Prostate gland (tissue), 2 donors: ENCODE results near the gene WASHC2C. TPM values are rescaled to one million over a fixed set of nuclear protein-coding genes. Genes with fewer than 3 reads are reported as not detected.
"Not testable (repeated sequence)": the region's sequence is repeated elsewhere in the genome, so short reads cannot be mapped to it uniquely, and the experiment has no call there.

ENCODE experiments used
- DNase-seq: peaks from one replicate; pipeline ENCODE4 v3.0.0-alpha.2; 2019; ENCODE audit warnings: low spot score
- H3K27ac ChIP-seq, 2 donors: fragments of 200-600 bp; sonication (generic); 2 replicates each; pipeline ENCODE4 v1.5.1; 2017 to 2019
- H3K27me3 ChIP-seq: fragments of 200-600 bp; sonication (generic); replicated peaks from 2 replicates; pipeline ENCODE4 v1.5.1; 2019; ENCODE audit not compliant: insufficient read depth
- H3K36me3 ChIP-seq, 2 donors: fragments of 200-600 bp; sonication (generic); 1 replicate in 1 of 2; 2 replicates in 1 of 2; pipeline versions ENCODE4 v1.5.1 to v1.8.1; 2017 to 2019
- H3K4me1 ChIP-seq: fragments of 200-600 bp; sonication (generic); replicated peaks from 2 replicates; pipeline ENCODE4 v1.5.1; 2019
- H3K4me3 ChIP-seq, 2 donors: fragments of 200-600 bp; sonication (generic); 2 replicates each; pipeline ENCODE4 v1.5.1; 2017 to 2019
- H3K9me3 ChIP-seq: fragments of 200-600 bp; sonication (generic); 2 replicates; pipeline ENCODE4 v1.5.1; 2017
- CTCF ChIP-seq, 4 experiments: fragments of 200-600 bp in 2 of 4; fragments of 450-650 bp in 2 of 4; sonication (generic) in 2 of 4; IDR thresholded peaks; 1 replicate in 3 of 4; 2 replicates in 1 of 4; pipeline ENCODE4 v1.5.1; 2016 to 2019; ENCODE audit warnings: antibody characterized with exemption in 4 of 4, mild to moderate bottlenecking in 2 of 4, moderate library complexity in 2 of 4
- POLR2A ChIP-seq: fragments of 450-650 bp; IDR thresholded peaks from one replicate; pipeline ENCODE4 v1.6.1; 2016; ENCODE audit warnings: antibody characterized with exemption, mild to moderate bottlenecking
- POLR2AphosphoS5 ChIP-seq: sonication (generic); formaldehyde crosslinking; IDR thresholded peaks from one replicate; pipeline ENCODE4 v1.6.1; 2017; ENCODE audit warnings: antibody characterized with exemption
- WGBS: methylation state at CpG from one replicate; pipeline ENCODE4 v1.1.5; 2018; 5-methylcytosine and 5-hydroxymethylcytosine counted together
- intact Hi-C: fragments of 100-400 bp; cut with DNase I; formaldehyde crosslinking; loops from one replicate; pipeline ENCODE4 v1.14.2; 2022
- total RNA-seq, 2 donors: library from RNA; depleted of rRNA; stranded (reverse); fragments of >200 nt; gene quantifications; one replicate each; pipeline ENCODE4 v1.1.0, GENCODE V29; 2016

WASHC2C gene
- total RNA-seq, 2 donors from 2014 or later: 36.8 to 37.3 TPM

DNA sequence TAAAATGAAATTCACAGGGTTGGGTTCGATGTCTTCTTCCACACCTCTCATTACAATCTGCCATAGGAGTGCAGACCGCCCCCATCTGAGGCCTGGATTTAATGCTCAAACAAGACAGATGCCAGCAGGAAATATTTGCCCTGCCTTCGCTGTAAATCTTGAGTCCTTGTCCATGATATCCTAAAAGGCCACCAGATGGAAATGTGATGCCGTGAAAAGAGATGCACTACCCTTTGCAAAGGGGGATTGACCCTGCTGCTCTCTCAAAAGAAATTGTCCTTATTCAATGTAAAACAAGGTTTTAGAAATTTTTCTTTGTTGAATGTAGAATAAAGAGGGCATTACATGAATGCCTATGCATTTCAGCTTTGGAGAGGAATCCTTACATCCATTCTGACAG lies 82.8 kb downstream of the WASHC2C start:
- Histone ChIP-seq H3K4me3 (no peak overlapping the region), H3K36me3 (no peaks in the 10 kb centered on the region), H3K4me1 (no peaks in the 10 kb centered on the region), H3K9me3 (no peaks in the 10 kb centered on the region), H3K27ac (no peak overlapping the region), H3K27me3 (no peaks in the 10 kb centered on the region)
- no peak for DNase-seq
- no peak for TF ChIP-seq POLR2A
- TF ChIP-seq CTCF (IDR thresholded peaks at IDR 0.05): peak in 2 of 4 experiments; percentile 12 to 40
- TF ChIP-seq POLR2AphosphoS5: no peak
- 45% methylated on average over 4 of the region's 4 CpGs for WGBS
- intact Hi-C loops: no loop called here

GRCh38 chr10:45811075-45811474 lies 84.0 kb downstream of the WASHC2C start:
- intact Hi-C loops: no loop called here
- Histone ChIP-seq H3K4me1 (no peaks in the 10 kb centered on the region), H3K27ac (no peak overlapping the region), H3K36me3 (no peaks in the 10 kb centered on the region), H3K4me3 (no peak overlapping the region), H3K9me3 (no peaks in the 10 kb centered on the region), H3K27me3 (no peaks in the 10 kb centered on the region)
- no peak for DNase-seq
- TF ChIP-seq POLR2AphosphoS5: no peak
- no peak for TF ChIP-seq CTCF (IDR thresholded peaks at IDR 0.05)
- no peak for TF ChIP-seq POLR2A
- WGBS: 90% methylated on average over 6 of the region's 6 CpGs

GRCh38 chr10:45812959-45813358 lies 85.9 kb downstream of the WASHC2C start:
- H3K36me3 ChIP-seq, H3K27ac ChIP-seq, H3K9me3 ChIP-seq, H3K27me3 ChIP-seq, intact Hi-C loops, DNase-seq, H3K4me1 ChIP-seq, H3K4me3 ChIP-seq: not testable (repeated sequence)
- WGBS: 76% methylated on average over 13 of the region's 13 CpGs

GRCh38 chr10:45814146-45814545 lies 87.1 kb downstream of the WASHC2C start:
- H3K27ac ChIP-seq, H3K4me3 ChIP-seq, H3K27me3 ChIP-seq, H3K4me1 ChIP-seq, H3K9me3 ChIP-seq, H3K36me3 ChIP-seq, DNase-seq, intact Hi-C loops: not testable (repeated sequence)
- 92% methylated on average over 4 of the region's 4 CpGs for WGBS

- Histone ChIP-seq H3K4me1 (no peaks in the 10 kb centered on the region), H3K9me3 (no peaks in the 10 kb centered on the region), H3K27ac (no peak overlapping the region), H3K27me3 (no peaks in the 10 kb centered on the region), H3K36me3 (no peaks in the 10 kb centered on the region), H3K4me3 (no peak overlapping the region)
- intact Hi-C loops: no loop called here
- no peak for DNase-seq
- TF ChIP-seq CTCF (IDR thresholded peaks at IDR 0.05): no peak
- TF ChIP-seq POLR2A: no peak
- no peak for TF ChIP-seq POLR2AphosphoS5
- 89% methylated on average over 5 of the region's 7 CpGs for WGBS
Measured at GRCh38 chr10:45817130-45817859, 90.2 kb downstream of the WASHC2C start.

- intact Hi-C loops: no loop called here
- H3K27ac ChIP-seq: no peak overlapping the region
- no peak for DNase-seq
- no peaks in the 10 kb centered on the region for H3K27me3 ChIP-seq
- H3K9me3 ChIP-seq: no peaks in the 10 kb centered on the region
- WGBS: 86% methylated on average over 3 of the region's 3 CpGs
- TF ChIP-seq POLR2AphosphoS5 (no peak), CTCF (IDR thresholded peaks at IDR 0.05) (no peak), POLR2A (no peak)
- H3K4me3 ChIP-seq: no peak overlapping the region
- no peaks in the 10 kb centered on the region for H3K4me1 ChIP-seq
- no peaks in the 10 kb centered on the region for H3K36me3 ChIP-seq
Measured at GRCh38 chr10:45817912-45818311, 90.8 kb downstream of the WASHC2C start.
